ENCODE results near the gene RASSF4. TPM values are rescaled to one million over a fixed set of nuclear protein-coding genes. Genes with fewer than 3 reads are reported as not detected.
A peak's percentile ranks its signal among the peaks of the same experiment; 100 is the strongest.

RASSF4 gene
- total RNA-seq, 1 experiment from 2014 or later: not detected

- CTCF ChIA-PET: interaction anchor here (0.6 to 4.2 kb wide), 9 partner anchors 9 to 84 kb away, joined by 3 to 22 read pairs (median 4); no protein-coding TSS in a partner anchor
- intact Hi-C loops (cut with micrococcal nuclease): loop anchor here (2.0 kb wide), 1 partner anchor 21 kb away; the partner anchor contains the start of gene ZNF22
Observed at GRCh38 chr10:44979281-44980191, 19.9 kb downstream of the RASSF4 start.

GRCh38 chr10:44980309-44981171 lies 20.9 kb downstream of the RASSF4 start:
- intact Hi-C loops (cut with micrococcal nuclease): loop anchor here (2.0 kb wide), 1 partner anchor 20 kb away; the partner anchor contains the start of gene ZNF22
- no peak for TF ChIP-seq CTCF (IDR thresholded peaks at IDR 0.05; ENCODE audit: unreplicated experiment)
- no TSS peak for BruUV-seq (replicated peaks)
- Mint-ChIP-seq H3K36me3 (ENCODE audit: insufficient read depth, unreplicated experiment) (peaks cover 6% of the 10 kb centered on the region), H3K4me1 (ENCODE audit: insufficient read depth, unreplicated experiment) (peaks cover 43% of the 10 kb centered on the region), H3K27ac (ENCODE audit: low read depth, unreplicated experiment) (peak overlapping the region; percentile 81), H3K4me3 (ENCODE audit: unreplicated experiment) (peak overlapping the region; percentile 21), H3K27me3 (ENCODE audit: insufficient read depth, unreplicated experiment) (no peaks in the 10 kb centered on the region), H3K9me3 (ENCODE audit: unreplicated experiment) (no peaks in the 10 kb centered on the region)
- ChIA-PET CTCF (interaction anchor here (0.6 to 4.2 kb wide), 8 partner anchors 13 to 1193 kb away, joined by 3 to 22 read pairs (median 3); no protein-coding TSS in a partner anchor), POLR2A (interaction anchor here (0.6 to 1.2 kb wide), 4 partner anchors 15 to 459 kb away, joined by 3 to 5 read pairs (median 4); partner anchors contain the start of gene ZNF22)
- DNase-seq (ENCODE audit: unreplicated experiment): peak; percentile 19

More at GRCh38 chr10:44979281-44980191, 19.9 kb downstream of the RASSF4 start:
- Mint-ChIP-seq H3K9me3 (ENCODE audit: unreplicated experiment) (no peaks in the 10 kb centered on the region), H3K4me1 (ENCODE audit: insufficient read depth, unreplicated experiment) (peaks cover 43% of the 10 kb centered on the region), H3K27ac (ENCODE audit: low read depth, unreplicated experiment) (peak overlapping the region; percentile 86), H3K4me3 (ENCODE audit: unreplicated experiment) (peak overlapping the region; percentile 67), H3K36me3 (ENCODE audit: insufficient read depth, unreplicated experiment) (peaks cover 6% of the 10 kb centered on the region), H3K27me3 (ENCODE audit: insufficient read depth, unreplicated experiment) (no peaks in the 10 kb centered on the region)
- POLR2A ChIA-PET: interaction anchor here (0.5 to 1.9 kb wide), 6 partner anchors 9 to 43 kb away, joined by 3 to 9 read pairs (median 3); partner anchors contain the start of gene RASSF4
- no TSS peak for BruUV-seq (replicated peaks)
- peak; percentile 33 for DNase-seq (ENCODE audit: unreplicated experiment)
- no peak for TF ChIP-seq CTCF (IDR thresholded peaks at IDR 0.05; ENCODE audit: unreplicated experiment)

- H3K36me3 Mint-ChIP-seq (ENCODE audit: insufficient read depth, unreplicated experiment): peaks cover 6% of the 10 kb centered on the region
- peaks cover 36% of the 10 kb centered on the region for H3K4me1 Mint-ChIP-seq (ENCODE audit: insufficient read depth, unreplicated experiment)
- intact Hi-C loops (cut with micrococcal nuclease): loop anchor here (2.0 kb wide), 1 partner anchor 19 kb away; the partner anchor contains the start of gene ZNF22
- no peaks in the 10 kb centered on the region for H3K27me3 Mint-ChIP-seq (ENCODE audit: insufficient read depth, unreplicated experiment)
- peak overlapping the region; percentile 81 for H3K27ac Mint-ChIP-seq (ENCODE audit: low read depth, unreplicated experiment)
- ChIA-PET CTCF (interaction anchor here (0.7 to 1.9 kb wide), 5 partner anchors 12 to 1194 kb away, joined by 3 to 9 read pairs (median 3); no protein-coding TSS in a partner anchor), POLR2A (interaction anchor here (0.6 to 1.2 kb wide), 4 partner anchors 14 to 458 kb away, joined by 3 to 5 read pairs (median 4); partner anchors contain the start of gene ZNF22)
- TF ChIP-seq CTCF (IDR thresholded peaks at IDR 0.05; ENCODE audit: unreplicated experiment): no peak
- peak overlapping the region; percentile 21 for H3K4me3 Mint-ChIP-seq (ENCODE audit: unreplicated experiment)
- H3K9me3 Mint-ChIP-seq (ENCODE audit: unreplicated experiment): no peaks in the 10 kb centered on the region
- DNase-seq (ENCODE audit: unreplicated experiment): peak; percentile 78
- no TSS peak for BruUV-seq (replicated peaks)
Observed at GRCh38 chr10:44981172-44982113, 21.8 kb downstream of the RASSF4 start.
